Esophagus squamous epithelium (tissue), 4 donors: Measurements from ENCODE around the gene ADAMTS2.

Experiments used
- POLR2A ChIP-seq, 4 donors: fragments of 450-650 bp; IDR thresholded peaks; one replicate each; pipeline ENCODE4 v1.6.1; 2017; ENCODE audit warnings: antibody characterized with exemption in 4 of 4, mild to moderate bottlenecking in 4 of 4, moderate library complexity in 3 of 4
- TF ChIP-seq, protein P1 (sequence below), 6 experiments: fragments of 450-650 bp in 4 of 6; fragments of 200-600 bp in 2 of 6; sonication (generic) in 2 of 6; IDR thresholded peaks; one replicate each; pipeline ENCODE4 v1.5.1; 2016 to 2019; ENCODE audit warnings: antibody characterized with exemption in 6 of 6, mild to moderate bottlenecking in 4 of 6, moderate library complexity in 4 of 6

DNA sequence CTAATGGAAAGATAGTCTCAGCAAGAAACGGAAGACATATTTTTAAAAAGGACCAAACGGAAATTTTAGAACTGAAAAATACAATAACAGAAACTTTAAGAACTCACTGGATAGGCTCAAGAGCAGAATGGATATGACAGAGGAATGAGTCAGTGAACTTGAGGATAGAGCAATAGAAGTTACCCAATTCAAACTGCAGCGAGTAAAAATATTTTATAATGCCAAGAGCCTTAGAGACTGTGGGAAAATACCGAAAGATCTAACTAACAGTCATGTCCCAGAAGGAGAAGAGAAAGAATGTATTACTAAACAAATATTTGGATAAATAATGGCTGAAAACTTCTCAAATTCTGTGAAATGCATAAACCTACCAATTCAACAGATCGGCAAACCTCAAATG, 40.8 kb downstream of the ADAMTS2 start:
- TF ChIP-seq, protein P1, sequence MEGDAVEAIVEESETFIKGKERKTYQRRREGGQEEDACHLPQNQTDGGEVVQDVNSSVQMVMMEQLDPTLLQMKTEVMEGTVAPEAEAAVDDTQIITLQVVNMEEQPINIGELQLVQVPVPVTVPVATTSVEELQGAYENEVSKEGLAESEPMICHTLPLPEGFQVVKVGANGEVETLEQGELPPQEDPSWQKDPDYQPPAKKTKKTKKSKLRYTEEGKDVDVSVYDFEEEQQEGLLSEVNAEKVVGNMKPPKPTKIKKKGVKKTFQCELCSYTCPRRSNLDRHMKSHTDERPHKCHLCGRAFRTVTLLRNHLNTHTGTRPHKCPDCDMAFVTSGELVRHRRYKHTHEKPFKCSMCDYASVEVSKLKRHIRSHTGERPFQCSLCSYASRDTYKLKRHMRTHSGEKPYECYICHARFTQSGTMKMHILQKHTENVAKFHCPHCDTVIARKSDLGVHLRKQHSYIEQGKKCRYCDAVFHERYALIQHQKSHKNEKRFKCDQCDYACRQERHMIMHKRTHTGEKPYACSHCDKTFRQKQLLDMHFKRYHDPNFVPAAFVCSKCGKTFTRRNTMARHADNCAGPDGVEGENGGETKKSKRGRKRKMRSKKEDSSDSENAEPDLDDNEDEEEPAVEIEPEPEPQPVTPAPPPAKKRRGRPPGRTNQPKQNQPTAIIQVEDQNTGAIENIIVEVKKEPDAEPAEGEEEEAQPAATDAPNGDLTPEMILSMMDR (IDR thresholded peaks at IDR 0.05), result no peak
- TF ChIP-seq POLR2A (IDR thresholded peaks at IDR 0.05), result no peak
